Stimulated activated CD4-positive, alpha-beta T cell treated with anti-CD3 and anti-CD28 coated beads, Interleukin-4, amount 100 ng/mL, for 4 hours (primary cell): ENCODE measurements around the gene CSF1.
A peak's percentile ranks its signal among the peaks of the same experiment; 100 is the strongest.

Experiments
- DNase-seq, 2 experiments: peaks; one replicate each; pipeline ENCODE4 v3.0.0-alpha.2; 2020

Gene CSF1

DNA sequence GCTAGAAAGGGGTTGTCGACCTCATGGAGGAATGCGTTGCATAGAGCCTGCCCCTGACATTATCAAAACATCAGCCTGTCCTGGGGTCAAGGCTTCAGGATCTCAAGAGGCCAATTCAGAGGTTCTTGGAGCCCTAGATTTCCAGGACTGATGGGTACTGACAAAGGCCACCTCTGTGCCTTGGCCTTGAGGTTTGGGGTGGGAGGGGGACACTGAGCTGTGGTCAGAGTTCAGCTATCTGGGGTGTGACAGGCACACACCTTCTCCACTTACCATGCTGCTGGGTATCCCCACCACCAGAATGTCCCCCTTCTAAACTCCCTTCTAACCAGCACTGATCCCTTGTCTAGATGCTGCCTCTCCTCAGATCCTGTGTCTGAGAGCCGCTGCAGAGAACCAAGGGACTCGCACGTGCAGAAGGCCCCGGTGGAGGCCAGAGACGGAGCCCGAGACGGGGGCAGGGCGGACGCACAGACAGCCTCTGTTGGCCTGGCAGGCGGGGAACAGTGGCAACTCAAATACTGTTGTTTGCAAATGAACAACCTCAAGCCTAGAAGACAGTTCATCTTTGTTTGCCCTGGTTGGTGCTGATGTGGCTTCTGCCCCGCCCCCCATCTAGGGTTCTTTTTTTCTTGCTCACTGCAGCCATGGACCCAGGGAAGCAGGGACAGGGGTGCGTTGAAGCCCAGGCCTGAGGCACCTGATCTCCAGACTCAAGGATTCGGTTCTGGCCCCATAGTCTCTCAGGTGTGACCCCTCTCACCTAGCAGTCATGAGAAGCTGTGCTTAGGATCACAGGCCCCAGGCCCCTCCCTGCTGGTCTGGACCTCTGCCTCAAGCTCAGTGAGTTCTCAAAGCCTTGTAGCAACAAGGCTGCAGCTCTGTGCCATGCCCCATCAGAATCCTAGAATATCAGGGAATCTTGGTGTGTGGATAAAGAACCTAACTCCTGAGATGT, 28.1 kb upstream of the CSF1 start:
- no peak for DNase-seq

DNA sequence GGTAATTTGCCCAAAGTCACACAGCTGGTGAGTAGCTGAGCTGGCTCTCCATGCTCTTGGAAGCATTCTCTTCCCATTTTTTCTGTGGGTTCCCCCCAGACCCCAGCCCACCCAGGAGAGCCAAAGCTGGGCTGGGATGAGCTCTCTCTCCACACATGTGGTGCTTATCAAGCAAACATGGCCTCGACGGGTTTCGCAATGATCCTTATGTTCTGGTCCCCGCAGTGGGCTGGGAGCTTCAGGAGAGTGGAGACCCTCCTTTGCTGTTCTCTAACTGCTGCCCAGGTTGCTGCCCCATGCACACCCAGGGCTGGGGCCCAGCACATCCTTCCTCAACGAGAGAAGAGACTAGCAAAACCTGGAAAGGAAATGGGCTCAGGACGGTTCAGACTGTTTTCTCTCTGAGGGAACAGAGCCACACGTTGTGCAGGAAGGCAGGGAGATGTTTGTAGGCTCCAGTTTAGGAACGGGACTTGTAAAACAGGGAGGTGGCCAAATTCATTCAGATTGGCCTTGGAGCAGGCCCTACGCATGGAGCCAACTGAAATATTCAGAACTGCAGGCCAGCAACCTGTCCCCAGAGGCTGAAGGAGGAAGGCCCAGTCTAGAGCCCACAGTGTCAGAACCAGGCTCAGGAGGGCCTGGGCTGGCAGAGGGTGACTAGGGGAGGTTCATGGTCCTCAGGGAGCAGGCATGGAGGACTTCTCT, 27.2 kb upstream of the CSF1 start:
- no peak for DNase-seq

DNA sequence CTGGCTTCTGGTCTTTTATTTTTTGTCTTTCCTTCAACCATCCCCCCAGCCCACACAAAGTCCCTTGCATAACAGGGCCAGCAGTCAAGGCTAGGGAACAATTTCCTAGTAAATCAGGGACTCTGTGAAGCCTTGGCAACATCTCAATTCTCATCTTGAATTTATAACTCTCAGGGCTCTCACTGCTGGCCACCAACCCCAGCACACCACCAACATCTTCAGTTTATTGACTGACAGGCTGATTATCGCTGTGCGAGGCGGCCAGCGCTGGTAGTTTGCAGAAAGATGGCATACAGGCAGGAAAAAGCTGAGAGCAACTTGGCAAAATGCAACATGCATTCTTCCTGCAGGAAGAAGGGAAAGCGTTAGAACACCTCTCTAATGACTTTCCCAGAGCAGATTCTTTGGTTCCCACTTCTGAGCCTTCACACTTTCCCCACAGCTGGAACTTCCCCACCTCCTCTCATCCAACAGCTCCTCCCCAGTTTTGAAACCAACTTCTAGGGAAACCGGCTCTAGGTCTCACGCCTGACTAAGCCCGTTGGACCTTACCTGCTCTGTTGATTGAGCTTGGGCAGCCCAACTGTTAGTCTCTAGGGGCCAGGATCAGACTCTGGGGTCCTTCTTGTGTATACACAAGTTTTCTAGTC, 26.3 kb upstream of the CSF1 start:
- DNase-seq: no peak

DNA sequence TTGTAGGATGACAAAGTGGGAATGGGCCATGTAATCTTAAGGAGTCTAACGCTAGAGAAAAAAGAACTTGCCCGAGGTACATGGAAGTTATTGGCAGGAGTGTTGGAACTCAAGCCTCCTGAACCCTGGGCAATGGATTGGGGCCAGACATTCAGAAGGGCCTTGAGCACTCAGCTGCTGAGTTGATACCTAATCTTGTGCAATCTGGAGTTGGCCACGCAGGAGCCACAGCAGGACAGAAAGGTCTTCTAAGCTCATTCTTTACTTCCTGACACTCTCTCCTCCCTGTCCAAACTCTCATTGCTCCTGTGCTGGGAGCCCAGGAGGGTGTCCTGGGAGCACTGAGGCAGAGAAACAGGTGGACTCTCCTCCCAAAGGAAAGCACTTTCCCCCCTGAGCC, 25.1 kb upstream of the CSF1 start:
- no peak for DNase-seq

DNA sequence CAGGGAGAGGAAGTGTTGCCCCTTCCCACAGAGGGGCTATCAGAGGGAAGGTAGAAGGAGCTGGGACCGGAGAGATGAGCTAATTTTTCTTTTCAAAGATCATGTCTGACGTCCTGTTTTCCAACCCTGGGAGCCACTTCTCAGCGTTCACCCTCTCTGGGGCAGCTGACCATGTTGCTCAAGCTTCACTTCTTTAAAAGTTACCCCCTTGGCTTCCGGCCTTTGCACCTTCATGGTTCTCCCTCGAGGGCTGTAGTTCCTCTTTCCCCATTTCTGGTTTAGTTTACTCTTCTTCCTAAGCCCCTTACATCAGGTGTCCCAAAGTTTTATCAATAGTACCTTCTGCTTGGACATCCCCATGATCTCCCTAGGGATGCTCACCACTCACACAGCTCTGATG, 23.8 kb upstream of the CSF1 start:
- DNase-seq: no peak

DNA sequence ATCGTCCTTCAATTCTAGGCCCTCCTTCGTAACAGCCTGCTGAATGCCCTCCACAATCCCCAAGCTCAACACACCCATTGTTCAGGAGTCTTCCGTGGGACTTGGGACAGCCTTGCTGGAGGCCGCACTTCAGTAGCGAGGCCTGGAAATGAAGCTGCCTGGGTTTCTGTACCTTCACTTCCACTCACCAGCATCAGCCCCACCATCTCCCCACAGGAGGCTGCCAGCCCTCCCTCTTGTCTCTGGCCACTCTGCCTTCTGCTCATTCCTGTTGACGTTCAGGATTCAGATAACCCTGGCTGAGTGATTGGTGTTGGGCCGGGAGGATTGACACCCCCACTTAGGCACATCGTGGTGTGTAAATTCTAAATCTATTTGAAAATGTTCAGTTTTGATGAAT, 23.4 kb upstream of the CSF1 start:
- no peak for DNase-seq

DNA sequence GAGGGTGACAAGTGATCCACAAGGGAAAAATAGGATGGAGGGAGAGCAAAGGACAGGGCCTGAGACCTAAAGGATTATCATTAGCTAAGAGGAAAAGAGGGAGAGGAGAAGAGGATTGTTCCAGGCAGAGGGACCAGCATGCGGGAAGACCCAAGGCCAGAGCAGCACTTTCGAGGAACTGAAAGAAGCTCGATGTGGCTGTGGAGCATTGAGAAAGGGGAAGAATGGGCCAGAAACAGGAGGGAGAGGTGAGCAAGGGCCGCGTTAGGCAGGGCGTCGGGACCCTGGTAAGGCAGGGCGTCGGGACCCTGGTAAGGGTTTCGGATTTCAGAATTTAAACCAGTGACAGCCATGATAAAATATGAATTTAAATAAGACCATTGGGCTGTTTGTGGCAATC, 22.8 kb upstream of the CSF1 start:
- DNase-seq: no peak

DNA sequence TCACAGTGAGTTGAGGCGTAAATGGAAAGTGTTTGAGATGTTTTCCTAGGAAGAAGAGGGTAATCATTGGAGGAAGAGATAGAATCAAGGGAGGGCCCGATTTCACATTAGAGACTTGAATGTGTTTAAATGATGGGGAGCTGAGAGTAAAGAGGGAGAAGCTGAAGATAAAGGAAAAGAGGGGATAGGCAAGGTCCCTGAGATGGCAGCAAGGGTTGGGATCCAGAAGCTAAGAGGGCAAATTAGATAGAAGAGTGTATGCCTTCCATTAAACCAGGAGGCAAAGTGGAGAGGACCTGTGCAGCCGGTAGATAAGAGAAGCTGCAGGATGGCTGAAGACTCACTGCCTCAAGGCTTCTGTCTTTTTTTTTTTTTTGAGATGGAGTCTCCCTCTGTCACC, 21.6 kb upstream of the CSF1 start:
- no peak for DNase-seq

DNA sequence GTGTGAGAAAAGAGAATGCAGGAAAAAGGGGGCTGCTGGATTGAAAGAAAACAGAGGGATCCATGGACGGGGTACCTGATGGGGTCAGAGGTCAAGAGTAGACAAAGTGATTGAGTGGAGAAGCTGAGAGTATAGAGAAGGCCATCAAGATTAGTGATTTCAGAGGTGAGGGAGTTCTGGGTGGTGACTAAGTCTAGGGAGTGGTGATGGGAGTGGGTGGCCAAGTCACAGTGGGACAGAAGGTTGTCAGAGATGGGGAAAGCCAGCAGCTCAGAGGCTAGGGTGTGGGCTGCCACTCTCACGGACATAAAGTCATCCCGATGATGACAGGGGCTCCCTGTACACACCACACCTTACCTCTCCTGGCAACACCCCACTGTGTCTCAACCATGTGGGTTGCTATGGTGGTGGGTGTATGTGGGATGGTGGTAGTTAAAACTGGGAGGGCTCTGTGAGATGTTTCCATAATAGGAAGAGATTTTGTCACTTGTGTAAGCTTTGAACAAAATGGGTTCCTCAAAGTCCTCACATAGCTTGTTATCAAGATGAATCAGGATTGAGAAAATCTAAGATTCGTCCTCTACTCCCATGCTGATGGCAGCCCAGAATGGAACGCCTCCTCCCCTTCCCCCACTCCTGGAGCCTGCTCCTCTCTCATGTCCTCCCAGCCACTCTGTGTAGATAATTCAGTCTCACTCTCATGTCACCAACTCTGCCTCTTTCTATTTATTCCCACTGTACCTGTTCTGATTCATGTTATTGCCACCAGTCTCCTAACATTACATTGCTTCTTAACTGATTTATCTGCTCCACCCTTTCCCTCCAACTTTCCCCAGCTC, 20.3 kb upstream of the CSF1 start:
- DNase-seq: peak; percentile 38 to 84

DNA sequence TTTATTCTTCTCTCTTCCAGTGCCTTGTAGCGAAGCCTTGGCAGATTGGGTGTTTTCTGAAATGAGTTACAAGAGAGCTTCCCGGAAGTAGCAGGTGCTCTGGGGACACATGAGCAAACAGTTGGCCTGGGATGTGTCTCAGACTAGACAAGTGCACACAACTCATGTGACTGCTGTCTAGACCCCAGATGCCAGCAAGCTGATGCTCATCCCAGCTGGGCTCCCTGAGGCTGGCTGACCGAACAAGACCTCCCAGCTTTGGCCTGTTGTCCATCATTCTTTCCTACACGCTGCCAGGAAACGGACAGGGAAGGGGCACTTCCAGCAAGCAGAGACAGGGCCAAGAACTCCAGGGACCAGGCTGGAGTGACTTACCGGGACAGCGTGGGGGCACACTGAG, 18.7 kb upstream of the CSF1 start:
- no peak for DNase-seq

DNA sequence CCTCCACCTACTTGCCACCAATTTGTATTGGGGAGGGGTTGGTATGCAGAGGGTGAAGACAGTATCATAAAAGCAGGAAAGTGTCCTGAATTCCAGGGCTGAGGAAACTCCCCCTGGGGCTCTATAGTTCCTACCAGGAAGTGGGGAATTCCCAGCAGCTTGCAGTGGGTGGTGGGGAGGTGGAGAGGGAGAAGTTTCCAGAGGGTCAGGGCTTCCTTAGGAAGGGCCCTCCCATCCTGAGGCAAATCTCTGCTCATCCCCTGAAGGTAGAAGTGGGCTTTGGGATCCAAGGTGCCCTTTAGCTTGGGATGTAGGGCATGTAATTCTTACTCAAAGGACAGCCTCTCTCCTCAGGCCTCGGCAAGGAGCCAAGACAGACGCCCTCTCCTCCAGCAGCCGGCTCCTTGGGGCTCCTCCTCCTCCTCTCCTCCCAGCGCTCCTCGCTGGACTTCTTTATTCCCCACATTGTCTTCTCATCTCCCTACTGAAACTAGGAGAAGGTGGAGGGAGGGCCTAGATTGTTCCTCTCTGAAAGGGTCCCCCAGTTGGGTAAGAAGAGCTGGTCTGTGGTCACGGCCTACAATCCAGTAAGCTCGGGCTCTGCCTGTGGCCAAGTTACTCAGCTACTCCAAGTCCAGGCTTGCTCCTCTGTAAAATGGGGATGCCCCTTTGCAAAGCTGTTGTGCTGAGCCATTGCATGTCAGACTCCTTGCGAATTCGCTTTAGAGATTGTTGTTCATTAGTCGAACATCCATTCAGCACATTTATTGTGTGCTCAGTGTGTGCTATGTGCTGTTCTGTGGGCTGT, 17.9 kb upstream of the CSF1 start:
- no peak for DNase-seq

DNA sequence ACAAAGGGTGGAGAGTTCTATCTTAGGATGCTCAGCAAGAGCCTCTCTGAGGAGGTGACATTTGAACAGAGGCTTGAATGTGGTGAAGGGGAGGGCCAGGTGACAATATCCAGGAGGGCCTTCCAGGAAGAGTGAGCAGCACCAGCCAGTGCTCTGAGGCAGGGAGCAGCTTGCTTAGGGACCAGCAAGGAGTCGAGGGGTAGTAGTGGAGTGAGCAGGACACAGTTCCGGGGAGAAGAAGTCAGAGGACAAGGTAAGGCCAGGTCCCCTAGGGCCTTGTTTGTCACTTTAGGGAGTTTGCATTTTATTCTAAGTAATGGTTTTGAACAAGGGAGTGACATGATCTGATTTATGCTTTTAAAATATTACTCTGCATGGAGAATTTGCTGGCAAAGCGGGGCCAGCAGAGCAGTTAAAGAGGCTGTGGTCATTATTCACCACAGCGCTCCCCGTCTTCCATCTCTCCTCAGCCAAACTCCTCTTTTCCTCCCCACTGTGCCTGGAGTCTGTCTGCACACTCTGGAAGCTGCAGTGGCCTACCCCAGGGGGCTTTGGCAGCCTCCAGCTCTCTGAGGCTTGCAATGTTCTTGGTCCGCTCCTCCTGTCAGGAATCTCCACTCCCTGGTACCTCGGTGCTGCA, 17.0 kb upstream of the CSF1 start:
- no peak for DNase-seq

DNA sequence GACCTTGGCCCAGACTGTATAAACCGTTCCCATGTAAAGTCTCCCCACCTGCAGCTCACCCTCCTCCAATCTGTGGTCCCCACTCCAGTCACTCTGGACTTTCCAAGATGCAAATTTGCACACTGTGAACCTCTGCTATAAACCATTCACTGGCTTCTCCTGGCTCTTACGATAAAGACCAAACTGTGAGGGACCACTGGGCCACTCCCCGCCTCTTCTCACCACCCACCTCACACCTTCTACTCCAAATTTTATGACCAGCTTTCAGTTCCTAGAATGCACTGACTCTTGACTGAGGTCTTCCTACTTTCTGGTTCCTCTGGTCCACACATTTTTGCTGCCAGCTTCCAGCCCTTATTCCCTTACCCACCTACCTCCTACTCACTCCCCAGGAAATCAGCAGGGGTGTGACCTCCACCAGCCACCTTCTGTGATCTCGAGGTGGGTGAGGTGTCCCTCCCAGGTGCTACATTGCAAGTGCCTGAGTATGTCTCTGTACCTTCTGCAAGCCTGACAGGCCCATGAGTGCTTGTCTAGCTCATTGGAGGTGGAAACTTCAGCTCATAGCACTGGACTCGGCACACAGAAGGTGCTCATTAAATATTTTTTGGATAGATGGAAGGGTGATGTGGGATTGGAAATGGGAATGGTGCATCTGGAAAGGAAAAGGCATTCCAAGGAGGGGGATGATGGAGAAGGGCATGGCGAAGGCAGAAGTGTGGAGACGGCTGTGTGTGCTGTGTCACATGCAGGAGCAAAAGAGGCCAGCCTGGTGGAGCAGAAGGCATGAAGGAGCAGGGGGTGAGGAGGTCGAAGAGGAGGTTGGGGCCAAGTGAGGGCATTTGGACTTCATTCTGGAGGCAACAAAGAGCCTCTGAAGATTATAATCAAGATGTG, 15.6 kb upstream of the CSF1 start:
- no peak for DNase-seq

DNA sequence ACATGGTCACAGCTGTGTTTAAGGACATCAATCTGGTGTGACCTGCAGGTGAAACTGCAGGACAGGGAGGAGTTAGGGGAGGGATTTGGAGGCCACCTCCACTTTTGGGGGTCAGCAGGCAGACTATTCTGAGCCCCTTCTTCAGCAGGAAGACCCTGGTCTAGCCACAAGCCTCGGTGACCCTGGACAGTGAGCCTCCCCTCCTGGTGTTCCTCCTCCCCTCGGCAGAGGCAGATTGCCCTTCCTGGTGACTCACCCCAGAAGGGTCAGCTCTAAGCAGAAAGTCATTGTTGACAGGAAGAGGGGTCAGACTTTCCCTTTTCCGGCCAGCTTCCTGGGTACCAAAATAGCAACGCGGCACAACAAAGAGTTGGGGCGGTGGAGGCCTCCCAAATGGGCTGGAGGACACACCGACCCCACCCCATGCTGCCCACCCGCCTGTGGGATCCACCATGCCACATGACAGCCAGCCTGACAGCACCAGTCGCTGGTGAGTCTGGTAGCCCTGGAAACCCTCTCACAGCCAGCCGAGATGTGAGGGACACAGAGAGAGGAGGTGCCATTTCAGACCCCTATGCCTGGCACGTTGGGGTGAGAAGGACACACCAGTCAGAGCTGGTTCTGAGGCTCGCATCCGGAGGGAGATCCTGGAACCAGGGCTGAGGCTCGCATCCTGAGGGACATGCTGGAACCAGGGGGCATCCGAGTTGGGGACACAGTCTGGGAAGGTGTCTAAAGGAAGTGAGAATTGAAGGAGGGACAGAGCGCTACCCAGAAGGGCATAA, 14.7 kb upstream of the CSF1 start:
- DNase-seq: no peak

DNA sequence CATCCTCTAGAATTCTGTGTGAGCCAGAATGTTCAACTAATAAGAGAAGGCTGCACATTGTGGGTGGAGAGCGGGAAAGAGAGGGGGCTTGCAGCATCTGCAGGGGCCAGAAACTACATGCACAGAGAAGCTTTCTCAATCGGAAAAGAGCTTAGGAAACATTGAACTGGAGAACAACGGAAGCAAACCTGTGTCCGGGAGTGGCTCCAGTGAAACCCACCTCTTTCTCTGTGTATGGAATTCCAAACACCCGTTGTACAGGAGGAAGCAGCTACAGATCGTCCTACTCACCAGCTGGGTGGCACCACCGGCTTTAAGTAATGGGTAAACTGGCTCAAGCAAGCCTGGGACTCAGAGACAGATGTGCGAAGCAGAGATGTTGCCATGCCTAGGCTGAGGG, 14.0 kb upstream of the CSF1 start:
- no peak for DNase-seq

DNA sequence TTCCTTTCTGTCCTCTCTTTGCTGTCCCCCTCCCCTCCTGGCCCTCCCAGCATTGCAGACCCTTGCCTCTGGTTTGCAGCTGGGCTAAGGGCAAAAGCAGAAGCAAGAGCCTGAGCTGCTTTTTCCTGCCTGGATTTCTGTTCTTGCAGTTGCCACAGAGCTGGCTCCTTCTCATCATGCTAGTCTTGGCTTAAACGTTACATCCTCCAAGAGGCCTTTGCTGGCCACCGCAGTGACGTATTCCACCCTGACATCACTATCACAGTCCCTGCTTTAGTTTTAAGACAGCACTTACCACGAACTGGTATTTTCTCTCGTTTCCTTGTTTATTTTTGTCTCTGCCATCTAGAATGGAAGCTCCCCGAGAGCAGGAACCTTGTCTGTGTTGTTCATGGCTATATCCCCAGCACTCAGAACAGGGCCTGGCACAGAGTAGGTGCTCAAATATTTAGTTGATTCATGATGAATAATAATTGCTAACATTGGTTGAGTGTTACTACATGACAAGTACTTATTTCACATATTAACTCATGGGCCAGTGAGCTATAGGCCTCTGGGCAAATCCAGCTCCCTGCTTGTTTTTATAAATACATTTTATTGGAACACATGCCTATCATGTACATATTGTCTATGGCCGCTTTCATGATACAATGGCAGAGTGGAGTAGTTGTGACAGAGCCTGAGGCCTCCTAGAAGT, 13.2 kb upstream of the CSF1 start:
- DNase-seq: no peak

DNA sequence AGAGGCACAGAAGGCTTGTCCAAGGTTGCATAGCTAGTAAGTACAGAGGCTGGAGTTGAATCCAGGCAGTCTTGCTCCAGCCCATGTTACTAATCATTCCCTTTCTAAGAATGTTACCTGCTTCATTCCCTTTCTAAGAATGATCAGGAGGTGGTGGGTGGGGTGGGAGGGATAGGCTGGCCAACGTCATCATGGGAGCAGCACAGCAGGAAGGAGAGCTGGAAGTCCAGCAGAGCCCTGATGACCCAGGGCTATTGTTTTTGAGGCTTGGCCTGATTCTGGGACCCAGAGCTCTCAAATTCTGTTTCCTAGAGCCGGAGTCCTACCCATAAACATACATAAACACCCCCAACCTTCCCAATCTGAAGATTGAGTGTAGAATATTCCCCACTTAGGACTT, 11.8 kb upstream of the CSF1 start:
- DNase-seq: no peak

DNA sequence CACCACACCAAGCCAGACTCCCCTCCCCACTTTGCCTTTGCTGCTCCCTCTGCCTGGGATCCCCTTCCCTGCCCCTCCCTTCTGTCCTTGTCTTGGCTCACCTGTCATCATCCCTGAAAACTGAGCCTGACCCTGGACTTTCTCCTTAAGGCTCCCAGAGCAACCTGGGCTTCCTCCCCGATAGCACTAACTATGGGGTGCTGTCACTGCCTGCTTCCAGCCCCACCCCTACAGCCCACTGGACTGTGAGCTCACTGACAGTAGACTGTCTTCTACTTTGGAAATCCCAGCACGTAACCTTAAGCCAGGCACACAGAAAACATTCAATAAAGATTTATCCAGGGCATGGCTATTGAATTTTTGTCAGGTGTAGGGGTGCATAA, 9.5 kb upstream of the CSF1 start:
- no peak for DNase-seq
